VCaP (cell line): ENCODE results near the gene PARD3B.
A peak's percentile ranks its signal among the peaks of the same experiment; 100 is the strongest.
"Not testable (repeated sequence)": the region's sequence is repeated elsewhere in the genome, so short reads cannot be mapped to it uniquely, and the experiment has no call there.

Experiments
- H3K27ac ChIP-seq: fragments of 450-650 bp; 2 replicates; pipeline ENCODE4 v1.5.1; 2017
- TF ChIP-seq, protein P1 (sequence below): fragments of 450-650 bp; conservative IDR thresholded peaks from 2 replicates; pipeline ENCODE4 v1.5.1; 2017; ENCODE audit warnings: mild to moderate bottlenecking, moderate library complexity

PARD3B gene

DNA sequence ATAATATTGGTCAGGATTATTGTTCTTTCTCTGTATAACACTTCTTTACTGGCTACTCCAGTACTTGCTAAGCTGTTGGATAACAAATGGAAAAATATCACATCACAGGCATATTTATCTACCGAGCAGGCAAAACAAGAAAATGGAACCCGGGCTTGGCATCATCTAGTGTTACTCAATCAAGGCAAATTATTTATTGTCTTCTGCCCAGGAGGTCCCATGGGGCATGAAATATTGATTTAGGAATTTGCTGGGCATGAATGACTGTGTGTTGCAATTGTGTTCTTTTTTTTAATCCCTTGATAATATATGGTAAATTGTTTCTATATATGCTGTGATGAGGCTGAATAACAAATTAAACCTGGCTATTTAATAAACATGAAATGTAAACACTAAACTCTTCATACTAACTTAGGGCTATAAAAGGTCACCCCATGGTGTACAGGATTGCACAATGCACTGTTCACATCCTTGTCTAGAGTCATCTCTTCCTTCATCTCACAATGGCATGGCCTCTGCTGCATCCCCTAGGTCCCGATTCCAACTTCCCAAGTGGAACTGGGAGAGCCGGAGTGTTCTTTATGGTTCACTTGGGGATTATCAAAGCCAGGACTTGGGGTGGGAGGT, 2.2 kb upstream of the PARD3B start:
- no peak overlapping the region for H3K27ac ChIP-seq
- TF ChIP-seq, protein P1, sequence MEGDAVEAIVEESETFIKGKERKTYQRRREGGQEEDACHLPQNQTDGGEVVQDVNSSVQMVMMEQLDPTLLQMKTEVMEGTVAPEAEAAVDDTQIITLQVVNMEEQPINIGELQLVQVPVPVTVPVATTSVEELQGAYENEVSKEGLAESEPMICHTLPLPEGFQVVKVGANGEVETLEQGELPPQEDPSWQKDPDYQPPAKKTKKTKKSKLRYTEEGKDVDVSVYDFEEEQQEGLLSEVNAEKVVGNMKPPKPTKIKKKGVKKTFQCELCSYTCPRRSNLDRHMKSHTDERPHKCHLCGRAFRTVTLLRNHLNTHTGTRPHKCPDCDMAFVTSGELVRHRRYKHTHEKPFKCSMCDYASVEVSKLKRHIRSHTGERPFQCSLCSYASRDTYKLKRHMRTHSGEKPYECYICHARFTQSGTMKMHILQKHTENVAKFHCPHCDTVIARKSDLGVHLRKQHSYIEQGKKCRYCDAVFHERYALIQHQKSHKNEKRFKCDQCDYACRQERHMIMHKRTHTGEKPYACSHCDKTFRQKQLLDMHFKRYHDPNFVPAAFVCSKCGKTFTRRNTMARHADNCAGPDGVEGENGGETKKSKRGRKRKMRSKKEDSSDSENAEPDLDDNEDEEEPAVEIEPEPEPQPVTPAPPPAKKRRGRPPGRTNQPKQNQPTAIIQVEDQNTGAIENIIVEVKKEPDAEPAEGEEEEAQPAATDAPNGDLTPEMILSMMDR, result no peak

DNA sequence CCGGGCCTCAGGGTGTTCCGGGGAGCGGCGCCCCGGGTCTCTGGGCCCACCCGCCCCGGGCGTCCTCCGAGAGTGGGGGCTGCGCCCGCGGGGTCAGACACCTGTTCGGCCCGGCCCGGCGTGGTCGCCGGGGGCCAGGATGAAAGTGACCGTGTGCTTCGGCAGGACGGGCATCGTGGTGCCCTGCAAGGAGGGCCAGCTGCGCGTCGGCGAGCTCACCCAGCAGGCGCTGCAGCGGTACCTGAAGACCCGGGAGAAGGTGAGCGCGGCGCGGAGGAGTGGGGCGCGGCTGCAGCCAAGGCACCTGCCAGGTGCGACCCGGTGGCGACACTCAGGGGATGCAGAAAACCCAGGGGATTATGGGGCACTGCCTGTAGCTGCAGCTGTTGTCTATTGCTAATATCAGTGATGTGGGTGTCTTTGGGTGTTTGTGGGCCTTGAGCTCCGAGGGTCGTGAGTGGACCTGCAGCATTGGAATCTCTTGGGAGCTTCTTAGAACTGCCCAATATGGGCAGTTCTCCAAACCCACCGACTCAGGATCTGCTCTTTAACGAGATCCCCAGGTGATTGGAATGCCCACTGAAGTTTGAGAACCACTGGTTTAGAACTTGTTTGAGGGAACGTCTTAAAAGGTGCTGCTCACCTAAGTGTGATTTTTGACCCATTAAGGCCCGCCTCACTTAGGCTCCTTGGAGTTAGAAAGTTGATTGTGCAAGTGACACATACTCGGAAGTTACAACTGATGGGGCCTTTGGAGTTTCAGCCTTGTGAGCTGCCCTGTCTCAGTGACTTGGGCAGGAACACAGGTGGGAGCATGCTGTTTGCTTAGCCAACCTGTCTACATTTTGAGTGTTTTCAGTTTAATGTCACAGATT, 823 bp downstream of the PARD3B start:
- H3K27ac ChIP-seq, result peak overlapping the region; percentile 90

DNA sequence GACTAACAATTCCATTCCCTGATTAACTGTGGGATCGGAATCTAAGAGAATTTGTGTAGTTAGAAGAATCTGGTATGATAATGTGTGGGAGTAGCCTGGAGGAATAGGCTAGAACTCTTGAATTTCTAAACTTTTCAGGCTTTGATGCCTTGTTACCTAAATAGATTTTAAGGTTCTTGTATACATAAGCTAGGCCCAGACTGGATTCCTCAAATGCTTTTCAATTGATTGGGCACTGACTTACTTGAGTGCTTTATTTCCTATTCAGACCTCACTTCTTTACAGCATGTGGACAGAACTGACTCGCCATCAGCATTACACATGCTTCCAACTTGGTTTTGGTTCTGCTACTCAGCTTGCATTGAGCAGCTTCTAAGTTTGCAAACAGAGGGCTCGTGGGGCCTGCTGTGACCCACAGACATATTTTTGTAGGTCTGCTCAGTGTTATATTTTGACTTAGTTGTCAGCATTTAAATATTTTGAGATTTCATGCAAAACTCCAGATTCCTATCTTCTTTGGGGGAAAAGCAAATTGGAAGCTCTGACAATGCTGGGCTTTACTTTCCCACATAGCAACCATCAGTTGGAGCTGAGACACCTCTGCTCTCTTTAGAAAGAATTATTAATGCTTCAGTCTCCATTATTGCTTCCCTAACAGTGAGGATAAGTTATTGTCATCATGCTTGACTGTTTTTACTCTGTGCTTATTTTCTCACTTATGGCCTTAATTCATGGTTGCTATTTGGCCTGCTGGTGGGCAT, 5.7 kb downstream of the PARD3B start:
- TF ChIP-seq, protein P1, result no peak
- H3K27ac ChIP-seq, result no peak overlapping the region

More for the DNA sequence above, 823 bp downstream of the PARD3B start:
- TF ChIP-seq, protein P1, result peak; percentile 13; the same call in 1 of the 2 replicates

DNA sequence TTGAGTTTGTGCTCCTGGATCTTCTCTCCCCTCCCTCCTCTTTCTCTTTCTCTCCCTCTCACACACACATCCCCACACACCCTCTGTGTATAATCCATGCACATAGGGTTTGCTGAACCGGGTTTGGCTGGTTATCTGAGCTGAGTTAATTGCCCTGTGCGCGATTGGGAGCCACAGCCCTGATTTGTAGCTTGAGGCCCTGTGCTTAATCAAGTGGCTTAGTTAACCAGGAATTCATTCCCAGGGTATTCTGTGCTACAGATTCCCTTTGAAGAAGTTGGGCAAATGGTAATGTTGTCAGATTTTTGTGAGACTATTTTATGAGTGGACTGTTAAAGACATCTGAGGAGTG, 6.2 kb downstream of the PARD3B start:
- TF ChIP-seq, protein P1, result no peak

DNA sequence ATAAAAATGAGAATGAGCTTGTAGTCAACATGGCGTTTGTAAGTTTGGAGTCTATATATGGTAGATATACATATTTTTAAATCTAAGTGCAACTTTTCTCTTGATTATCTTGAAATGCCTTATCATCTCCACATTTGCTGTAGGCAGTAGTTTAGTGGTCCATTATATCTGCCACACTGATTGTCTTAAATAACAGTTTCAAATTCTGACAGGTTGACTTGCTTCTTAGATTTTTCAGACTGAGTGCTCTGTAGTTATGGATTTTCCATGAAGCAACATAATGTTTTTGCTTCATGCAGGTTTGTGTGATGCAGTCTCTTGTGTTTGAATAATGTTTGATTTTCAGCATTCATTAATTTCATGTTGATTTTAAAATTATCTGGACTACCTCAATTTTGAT, 12.3 kb downstream of the PARD3B start:
- no peak overlapping the region for H3K27ac ChIP-seq
- TF ChIP-seq, protein P1, result no peak

More for the DNA sequence above, 6.2 kb downstream of the PARD3B start:
- H3K27ac ChIP-seq, result no peak overlapping the region

DNA sequence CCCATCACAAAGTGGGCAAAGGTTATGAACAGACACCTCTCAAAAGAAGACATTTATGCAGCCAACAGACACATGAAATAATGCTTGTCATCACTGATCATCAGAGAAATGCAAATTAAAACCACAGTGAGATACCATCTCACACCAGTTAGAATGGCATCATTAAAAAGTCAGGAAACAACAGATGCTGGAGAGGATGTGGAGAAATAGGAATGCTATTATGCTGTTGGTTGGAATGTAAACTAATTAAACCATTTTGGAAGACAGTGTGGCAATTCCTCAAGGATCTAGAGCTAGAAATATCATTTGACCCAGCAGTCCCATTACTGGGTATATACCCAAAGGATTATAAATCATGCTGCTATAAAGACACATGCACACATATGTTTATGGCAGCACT, 14.1 kb downstream of the PARD3B start:
- not testable (repeated sequence) for H3K27ac ChIP-seq

DNA sequence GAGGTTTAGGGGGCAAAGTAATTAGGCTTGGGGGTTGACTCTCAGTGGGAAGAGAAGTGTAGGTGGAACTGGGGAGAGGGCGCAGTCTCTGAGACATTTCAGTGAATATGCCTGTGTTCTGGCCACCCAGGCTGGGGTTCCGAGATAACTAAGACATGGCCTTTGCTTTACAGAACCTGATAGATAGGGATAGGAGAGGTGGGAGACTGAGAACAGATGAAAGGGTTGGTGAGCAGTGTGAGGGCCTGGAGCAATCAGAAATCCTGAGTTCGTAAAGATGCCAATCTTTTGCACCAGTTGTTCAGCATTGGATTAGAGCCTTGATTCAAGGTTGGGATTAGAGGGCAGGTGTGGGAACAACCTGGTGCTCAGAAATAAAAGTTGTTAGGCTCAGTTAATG, 15.6 kb downstream of the PARD3B start:
- no peak overlapping the region for H3K27ac ChIP-seq
- TF ChIP-seq, protein P1, result no peak
